GM19467 (cell line): ENCODE results near the gene ANKIB1.
"Not testable (repeated sequence)": the region's sequence is repeated elsewhere in the genome, so short reads cannot be mapped to it uniquely, and the experiment has no call there.

Experiments
- ATAC-seq: cut with Tn5 transposase; IDR thresholded peaks from one replicate; pipeline ENCODE4 v1.9.1; 2021; ENCODE audit warnings: mild to moderate bottlenecking, moderate library complexity; ENCODE audit not compliant: unreplicated experiment

ANKIB1 gene

GRCh38 chr7:92400013-92400412, 154.2 kb downstream of the ANKIB1 start:
- ATAC-seq, result no peak

- no peak for ATAC-seq
These were observed 157.4 kb downstream of the ANKIB1 start for GRCh38 chr7:92402920-92403759.

- ATAC-seq, result no peak
These were observed 157.9 kb downstream of the ANKIB1 start for GRCh38 chr7:92403760-92404074.

DNA sequence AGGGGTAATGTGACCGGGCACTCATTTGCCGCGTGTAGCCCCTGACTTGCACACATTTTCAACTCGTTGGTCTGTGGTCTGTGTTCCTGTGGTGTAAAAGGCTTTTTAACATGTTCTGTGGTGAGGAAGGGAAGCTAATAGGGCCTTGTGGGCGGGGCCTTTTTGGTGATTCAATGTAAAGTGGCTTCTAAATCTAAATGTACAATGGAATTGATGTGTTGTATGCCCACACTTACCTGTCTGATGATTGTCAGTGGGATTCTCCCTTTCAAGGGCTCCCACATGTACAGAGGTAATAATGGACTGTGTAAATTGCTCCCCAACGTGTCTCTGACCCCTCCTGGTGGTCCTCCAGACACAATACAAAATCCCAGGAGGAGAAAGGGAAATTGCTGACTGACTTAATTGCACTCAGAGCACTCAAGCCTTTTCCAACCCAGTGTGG, 158.4 kb downstream of the ANKIB1 start:
- no peak for ATAC-seq

DNA sequence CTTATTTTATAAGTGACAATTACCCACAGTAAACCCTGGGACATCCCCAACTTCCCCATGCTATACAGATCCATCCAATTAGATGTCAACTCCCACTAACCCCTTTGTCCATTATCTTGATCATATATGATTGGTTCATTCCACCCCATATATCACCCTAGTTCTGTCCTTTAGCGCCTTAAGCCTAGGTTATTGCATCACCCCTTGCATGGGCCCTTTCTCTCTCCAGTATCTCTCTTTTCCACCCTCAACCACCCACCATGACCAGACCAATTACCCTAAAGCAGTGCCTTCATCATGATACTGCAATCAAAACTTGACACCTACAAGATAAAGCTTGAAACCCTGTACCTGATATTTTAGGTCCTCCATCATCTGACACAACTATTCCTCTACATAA, 163.6 kb downstream of the ANKIB1 start:
- ATAC-seq, result no peak

DNA sequence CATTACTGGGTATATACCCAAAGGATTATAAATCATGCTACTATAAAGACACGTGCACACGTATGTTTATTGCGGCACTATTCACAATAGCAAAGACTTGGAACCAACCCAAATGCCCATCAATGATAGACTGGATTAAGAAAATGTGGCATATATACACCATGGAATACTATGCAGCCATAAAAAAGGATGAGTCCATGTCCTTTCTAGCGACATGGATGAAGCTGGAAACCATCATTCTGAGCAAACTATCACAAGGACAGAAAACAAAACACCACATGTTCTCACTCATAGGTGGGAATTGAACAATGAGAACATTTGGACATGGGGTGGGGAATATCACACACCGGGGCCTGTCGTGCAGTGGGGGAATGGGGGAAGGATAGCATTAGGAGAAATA, 164.4 kb downstream of the ANKIB1 start:
- ATAC-seq, result not testable (repeated sequence)

DNA sequence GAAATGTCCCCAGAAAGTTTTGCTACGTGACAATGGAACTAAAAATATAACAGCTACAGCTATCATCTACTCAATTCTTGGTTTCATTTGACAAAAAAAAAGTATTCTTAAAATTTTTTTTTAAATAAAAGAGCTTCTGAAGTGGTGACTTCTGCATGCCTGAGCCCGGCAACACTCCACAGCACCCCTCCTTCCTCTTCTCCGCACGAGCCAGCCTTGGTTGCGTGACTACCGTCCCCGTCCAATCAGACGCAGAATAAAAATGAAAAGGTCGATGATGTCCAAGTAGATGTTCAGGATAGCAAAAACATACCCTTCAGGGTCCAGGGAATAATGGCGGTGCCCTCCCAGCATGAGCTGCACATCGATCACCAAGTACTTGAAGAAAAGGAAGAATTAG, 167.0 kb downstream of the ANKIB1 start:
- ATAC-seq, result no peak

GRCh38 chr7:92413550-92413949, 167.8 kb downstream of the ANKIB1 start:
- no peak for ATAC-seq

DNA sequence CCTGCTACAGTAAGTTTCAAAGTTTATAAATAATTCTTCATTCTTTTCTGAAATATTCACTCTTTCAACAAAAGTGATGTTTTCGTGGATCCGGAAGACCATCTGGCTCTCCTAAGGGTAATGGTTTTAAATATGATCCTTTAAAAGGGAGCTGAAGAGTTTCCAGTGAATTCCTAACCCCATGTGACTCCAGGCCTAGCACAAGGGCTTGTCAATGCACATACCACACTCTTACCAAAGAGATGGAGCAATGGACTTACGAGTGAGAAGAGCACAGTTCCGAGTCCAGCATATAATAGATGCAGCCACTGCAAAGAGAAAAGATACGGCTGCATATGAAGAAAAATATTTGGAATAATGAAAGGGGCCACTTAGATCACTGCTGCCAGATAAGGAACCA, 169.5 kb downstream of the ANKIB1 start:
- ATAC-seq, result no peak

DNA sequence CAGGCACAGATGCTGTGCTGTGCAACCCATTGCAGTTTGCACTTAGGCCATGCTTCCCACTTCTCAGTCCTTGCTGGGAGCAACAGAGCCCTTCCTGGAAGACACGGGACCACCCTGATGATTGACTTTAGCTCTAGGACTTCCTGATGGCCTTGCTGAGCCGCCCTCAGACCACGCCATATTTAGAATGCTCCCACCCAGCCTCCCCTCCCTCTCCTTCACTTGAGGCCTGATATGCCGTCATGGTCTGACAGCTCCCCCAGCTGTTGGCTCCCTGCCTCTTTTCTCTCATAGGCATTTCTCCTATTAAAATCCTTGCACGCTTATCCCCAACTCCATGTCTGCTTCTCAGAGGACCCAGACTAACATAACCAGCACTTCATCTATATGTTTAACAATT, 172.1 kb downstream of the ANKIB1 start:
- no peak for ATAC-seq

DNA sequence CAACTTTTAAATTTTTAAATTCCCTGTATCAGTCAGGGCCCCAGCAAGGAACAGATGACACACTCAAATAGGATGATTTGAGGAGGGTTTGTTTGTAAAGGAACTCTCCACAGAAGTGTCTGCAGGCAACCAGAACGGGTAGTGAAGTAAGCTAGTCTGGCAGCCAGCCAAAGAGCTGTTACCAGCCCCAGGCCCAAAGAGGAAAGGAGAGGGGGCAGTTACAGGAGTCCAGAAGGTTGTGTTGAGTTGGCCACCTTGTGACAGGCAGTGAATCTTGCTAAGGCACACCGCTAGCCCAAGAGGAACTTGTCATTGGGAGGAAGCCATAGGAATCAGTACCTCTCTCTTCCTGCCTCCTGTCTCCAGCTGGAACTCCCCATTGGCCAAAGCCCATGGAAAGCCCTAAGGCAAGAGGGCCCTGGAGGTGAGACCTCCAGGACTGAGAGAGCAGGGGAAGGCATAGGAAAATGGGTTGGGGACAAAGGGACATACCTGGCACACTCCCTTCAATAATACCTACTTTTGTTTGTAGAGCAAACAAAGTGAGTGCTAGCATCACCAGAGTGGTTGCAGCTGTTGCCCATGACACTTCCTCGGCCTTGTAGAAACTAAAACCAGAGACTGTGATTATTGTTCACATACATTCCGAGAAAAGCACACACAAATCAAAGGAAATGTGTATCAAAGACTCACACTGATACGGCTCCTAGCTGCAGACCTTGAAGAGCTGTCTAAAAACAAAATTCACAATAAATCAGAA, 176.1 kb downstream of the ANKIB1 start:
- ATAC-seq, result no peak

GRCh38 chr7:92422926-92423325, 177.2 kb downstream of the ANKIB1 start:
- no peak for ATAC-seq

GRCh38 chr7:92423710-92424131, 177.9 kb downstream of the ANKIB1 start:
- ATAC-seq, result no peak

GRCh38 chr7:92425311-92425947, 179.7 kb downstream of the ANKIB1 start:
- ATAC-seq, result no peak

DNA sequence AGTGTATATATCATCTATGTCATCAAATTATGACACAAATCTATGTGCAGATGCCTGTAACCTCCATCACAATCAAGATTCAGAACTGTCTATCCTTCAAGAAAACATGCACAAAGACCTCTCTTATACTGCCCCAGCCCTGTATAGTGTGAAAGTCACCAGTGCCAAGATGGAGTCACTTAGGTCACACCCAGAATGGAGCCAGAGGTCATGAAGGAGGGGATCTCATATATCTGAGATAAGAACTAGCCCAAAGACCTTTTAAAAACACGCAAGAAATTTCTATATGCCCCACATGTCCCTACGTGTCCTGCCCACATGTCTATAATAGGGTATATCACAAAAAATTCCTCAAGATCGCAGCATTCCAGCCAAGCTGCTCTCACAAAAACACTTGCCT, 181.4 kb downstream of the ANKIB1 start:
- no peak for ATAC-seq

- ATAC-seq, result no peak
These were observed 186.6 kb downstream of the ANKIB1 start for GRCh38 chr7:92432299-92432946.

DNA sequence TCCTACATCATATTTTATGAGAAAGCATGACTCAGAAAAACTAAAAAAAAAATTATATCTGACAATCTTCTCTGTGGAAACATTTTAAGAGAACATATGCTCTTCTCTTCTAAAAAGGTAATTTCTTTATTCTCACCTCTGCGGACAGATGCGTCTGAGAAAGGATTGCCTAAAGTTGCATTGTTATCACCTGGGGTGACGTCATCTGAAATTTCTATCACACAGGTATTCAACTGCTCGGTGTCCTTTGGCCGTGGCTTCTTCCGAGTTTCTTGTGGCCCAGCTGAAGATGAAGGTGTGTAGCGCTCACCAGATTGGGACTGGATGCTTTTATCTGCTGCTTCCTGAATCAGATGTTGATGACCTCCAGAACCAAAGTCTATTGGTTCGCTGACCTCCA, 187.2 kb downstream of the ANKIB1 start:
- ATAC-seq, result no peak

- no peak for ATAC-seq
These were observed 189.8 kb downstream of the ANKIB1 start for GRCh38 chr7:92435542-92435941.

DNA sequence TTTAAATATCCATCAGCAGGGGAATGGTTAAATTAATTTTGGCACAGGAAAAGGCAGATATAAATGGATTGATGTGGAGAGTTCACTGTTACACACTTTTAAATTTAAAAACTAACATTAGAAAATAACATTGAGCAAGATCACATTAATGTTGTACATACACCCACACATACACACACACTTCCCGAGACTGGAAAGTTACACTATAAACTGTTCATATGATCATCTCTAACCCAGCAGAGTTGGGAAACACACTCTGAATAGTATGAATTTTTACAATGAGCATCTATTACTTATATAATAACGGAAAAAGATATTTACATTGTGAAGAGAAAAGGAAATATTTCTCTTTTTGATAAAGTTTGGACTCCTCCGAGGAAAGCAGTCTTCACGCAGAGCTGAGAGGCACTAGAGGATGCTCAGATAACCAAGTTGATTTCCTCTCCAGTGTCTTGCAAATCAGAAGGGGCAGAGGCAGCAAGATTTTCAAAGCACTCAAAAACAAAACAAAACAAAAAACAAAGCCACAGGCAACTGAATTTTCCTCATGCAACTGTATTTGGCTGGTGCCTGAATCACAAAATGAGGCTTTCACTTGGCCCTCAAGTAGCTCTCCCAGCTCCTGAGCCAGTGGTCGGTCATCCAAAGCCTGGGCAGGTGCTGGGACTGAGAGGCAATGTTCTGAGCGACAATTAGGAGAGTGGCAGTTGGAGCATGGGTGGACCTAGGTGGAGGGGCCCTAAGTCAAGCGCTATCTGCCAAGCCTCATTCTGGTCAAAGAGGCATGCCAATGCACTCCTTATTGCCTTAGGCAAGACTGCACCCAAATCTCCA, 191.1 kb downstream of the ANKIB1 start:
- no peak for ATAC-seq

DNA sequence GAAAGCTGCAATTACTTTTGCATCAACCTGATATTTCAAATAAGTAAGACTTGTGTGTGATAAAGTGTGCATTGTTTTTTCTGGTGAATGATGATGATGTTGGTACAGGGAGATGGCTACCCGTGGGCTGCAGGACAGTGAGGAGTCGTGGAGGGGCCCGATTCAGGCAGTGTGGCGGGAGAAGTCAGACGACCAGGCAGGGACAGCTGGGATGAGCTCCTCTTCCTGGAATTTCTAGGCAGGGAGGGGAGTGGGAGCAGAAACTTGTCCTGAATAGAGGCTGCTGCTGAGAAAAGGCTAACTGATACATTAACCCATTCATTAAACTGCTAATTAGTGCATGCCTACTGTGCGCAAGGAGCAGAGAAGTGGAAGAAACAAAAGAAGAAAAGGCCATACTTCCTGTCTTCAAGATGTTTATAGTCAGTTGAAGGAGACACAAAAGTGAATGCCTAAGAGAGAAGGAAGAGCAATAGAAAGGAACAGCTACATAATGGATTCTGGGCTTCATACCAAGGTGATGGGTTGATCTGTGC, 192.2 kb downstream of the ANKIB1 start:
- ATAC-seq, result no peak
